Left forelimb (tissue), 1 donor: ENCODE results near the gene SPNS2.

Experiments used
- DNase-seq: peaks from one replicate; pipeline ENCODE4 v3.0.0-alpha.2; 2018; ENCODE audit warnings: low spot score

The SPNS2 gene

GRCh38 chr17:4549781-4550533 is 51.3 kb downstream of the SPNS2 start:
- no peak for DNase-seq

GRCh38 chr17:4550534-4551039 is 51.9 kb downstream of the SPNS2 start:
- no peak for DNase-seq

- no peak for DNase-seq
Observed at GRCh38 chr17:4551141-4551540, 52.5 kb downstream of the SPNS2 start.

- DNase-seq = no peak
Observed at GRCh38 chr17:4551796-4552525, 53.3 kb downstream of the SPNS2 start.

GRCh38 chr17:4553669-4554068 is 55.0 kb downstream of the SPNS2 start:
- DNase-seq = no peak

- peak; percentile 64 for DNase-seq
Observed at GRCh38 chr17:4554441-4554996, 55.8 kb downstream of the SPNS2 start.

GRCh38 chr17:4554997-4555799 is 56.5 kb downstream of the SPNS2 start, which contains the start of gene MYBBP1A:
MYBBP1A (minus strand) TSS chr17:4555384; CDS start chr17:4555324, 60 bp downstream.
- peak; percentile 96 for DNase-seq

GRCh38 chr17:4555873-4556759 is 57.4 kb downstream of the SPNS2 start:
- DNase-seq = no peak

- no peak for DNase-seq
Observed at GRCh38 chr17:4556996-4557395, 58.3 kb downstream of the SPNS2 start.

- DNase-seq = peak; percentile 60
Observed at GRCh38 chr17:4557626-4558346, 59.1 kb downstream of the SPNS2 start.

GRCh38 chr17:4558347-4558971 is 59.8 kb downstream of the SPNS2 start:
- no peak for DNase-seq

GRCh38 chr17:4559139-4559791 is 60.6 kb downstream of the SPNS2 start:
- no peak for DNase-seq

GRCh38 chr17:4559966-4560365 is 61.3 kb downstream of the SPNS2 start:
- DNase-seq = no peak

GRCh38 chr17:4560421-4560820 is 61.7 kb downstream of the SPNS2 start, which contains the start of gene GGT6:
GGT6 (minus strand) TSS chr17:4560577; CDS start chr17:4560521, 56 bp downstream.
- no peak for DNase-seq

- no peak for DNase-seq
Observed at GRCh38 chr17:4560837-4561256, 62.2 kb downstream of the SPNS2 start.

- DNase-seq = no peak
Observed at GRCh38 chr17:4562015-4562969, 63.6 kb downstream of the SPNS2 start.

- peak; percentile 67 for DNase-seq
Observed at GRCh38 chr17:4565209-4566141, 66.8 kb downstream of the SPNS2 start.
